ENCODE measurements around the gene DNAL1. TPM values are rescaled to one million over a fixed set of nuclear protein-coding genes. Genes with fewer than 3 reads are reported as not detected.
A peak's percentile ranks its signal among the peaks of the same experiment; 100 is the strongest.

Gene DNAL1
- total RNA-seq, 5 donors from 2014 or later (not counting 1 experiment from before 2014, with no cell fraction given) = 5.5 to 7.2 (median 6.2) TPM

DNA sequence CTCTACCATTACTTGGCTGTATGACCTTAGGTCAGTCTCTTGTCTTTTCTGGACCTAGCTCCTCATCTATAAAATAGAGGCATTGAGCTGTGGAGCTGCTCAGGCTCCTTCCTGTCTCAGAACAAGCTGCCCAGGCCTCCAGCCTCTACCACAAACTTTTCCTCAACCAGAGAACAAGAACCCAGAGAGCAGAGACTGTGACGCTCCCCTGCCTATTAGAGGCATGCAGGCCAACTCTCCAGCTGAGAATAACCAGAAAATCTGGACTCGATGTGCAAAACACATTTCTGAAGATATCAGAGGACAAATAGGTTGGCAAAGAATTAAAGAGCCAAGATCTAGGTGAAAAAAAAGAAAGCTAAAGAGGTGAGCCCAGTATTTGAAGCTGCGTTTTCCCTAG lies 87.2 kb downstream of the DNAL1 start:
- POLR2A ChIA-PET = interaction anchor here in 1 of 2 donors (1.8 kb wide), 1 partner anchor 155 kb away, joined by 5 read pairs; the partner anchor contains the start of gene ZNF410
- WGBS (ENCODE audit: insufficient coverage) = 90% methylated on average over 2 of the region's 3 CpGs
- peaks cover 44% of the 10 kb centered on the region for H3K36me3 Mint-ChIP-seq

DNA sequence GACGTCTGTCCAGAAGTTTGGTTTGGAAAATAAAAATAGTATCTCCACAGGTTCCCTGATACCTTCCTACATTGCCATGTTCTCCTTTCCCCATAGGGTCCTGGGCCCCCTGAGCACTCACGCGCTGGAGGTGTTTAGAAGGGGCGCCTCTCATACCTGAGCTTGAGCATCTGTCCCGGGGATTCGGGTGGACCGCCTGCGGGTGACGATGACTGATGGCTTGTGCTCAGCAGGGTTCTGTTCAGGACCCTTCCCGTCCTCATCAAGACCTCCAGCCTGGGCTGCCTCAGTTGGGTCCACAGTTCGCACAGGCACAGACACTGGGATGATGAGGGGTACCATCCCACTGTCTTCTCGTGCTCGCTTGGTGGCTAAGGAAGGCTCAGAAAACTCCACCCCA lies 92.1 kb downstream of the DNAL1 start:
- Mint-ChIP-seq H3K27ac (peak overlapping the region in 1 of 2 donors; percentile 34), H3K4me1 (peaks cover 24 to 38% (median 31%) of the 10 kb centered on the region in 3 donors), H3K4me3 (no peak overlapping the region), H3K9me3 (no peaks in the 10 kb centered on the region), H3K27me3 (no peaks in the 10 kb centered on the region), H3K36me3 (peaks cover 21% of the 10 kb centered on the region)
- DNase-seq = no peak
- 98% methylated on average over 10 of the region's 13 CpGs for WGBS (ENCODE audit: insufficient coverage)
- no peak overlapping the region for H3K4me3 ChIP-seq (ENCODE audit: control insufficient read depth in 1 of 2, extremely low read depth in 1 of 2, low read length in 1 of 2)
- H3K27ac ChIP-seq (ENCODE audit: low read length) = no peak overlapping the region
- no peaks in the 10 kb centered on the region for H3K27me3 ChIP-seq (replicated peaks in 1 of 2; ENCODE audit: control insufficient read depth in 2 of 2, extremely low read depth in 1 of 2, insufficient read depth in 2 of 2, low read length in 1 of 2)
- ATAC-seq (replicated peaks in 1 of 4) = no peak
- ChIA-PET CTCF (no interaction called here), POLR2A (no interaction called here)
- no peaks in the 10 kb centered on the region for H3K9me3 ChIP-seq
- H3K4me1 ChIP-seq (ENCODE audit: control insufficient read depth in 1 of 2, extremely low read depth in 1 of 2, insufficient read depth in 2 of 2, low read length in 2 of 2) = peaks cover 12 to 35% of the 10 kb centered on the region in 2 experiments
- peaks cover 13 to 57% of the 10 kb centered on the region in 2 donors for H3K36me3 ChIP-seq (ENCODE audit: control insufficient read depth in 2 of 2, extremely low read depth in 1 of 2, insufficient read depth in 1 of 2, low read length in 1 of 2)

More for the DNA sequence above, 87.2 kb downstream of the DNAL1 start:
- Histone ChIP-seq H3K27ac (ENCODE audit: low read length) (no peak overlapping the region), H3K27me3 (replicated peaks in 1 of 2; ENCODE audit: control insufficient read depth in 2 of 2, extremely low read depth in 1 of 2, insufficient read depth in 2 of 2, low read length in 1 of 2) (no peaks in the 10 kb centered on the region), H3K9me3 (no peaks in the 10 kb centered on the region), H3K4me1 (ENCODE audit: control insufficient read depth in 1 of 2, extremely low read depth in 1 of 2, insufficient read depth in 2 of 2, low read length in 2 of 2) (peaks cover 0 to 15% of the 10 kb centered on the region in 2 experiments), H3K4me3 (ENCODE audit: control insufficient read depth in 1 of 2, extremely low read depth in 1 of 2, low read length in 1 of 2) (no peak overlapping the region), H3K36me3 (ENCODE audit: control insufficient read depth in 2 of 2, extremely low read depth in 1 of 2, insufficient read depth in 1 of 2, low read length in 1 of 2) (peaks cover 12 to 74% of the 10 kb centered on the region in 2 donors)
- peak overlapping the region; percentile 62 to 68 for H3K27ac Mint-ChIP-seq
- CTCF ChIA-PET = interaction anchor here (0.6 to 5.0 kb wide), 6 partner anchors 9 to 117 kb away, joined by 3 to 67 read pairs (median 4); no protein-coding TSS in a partner anchor
- ATAC-seq (replicated peaks in 1 of 4) (no peak), DNase-seq (no peak)
- H3K4me3 Mint-ChIP-seq = no peak overlapping the region
- peaks cover 17 to 26% (median 22%) of the 10 kb centered on the region in 3 donors for H3K4me1 Mint-ChIP-seq
- no peaks in the 10 kb centered on the region for H3K27me3 Mint-ChIP-seq
- no peaks in the 10 kb centered on the region for H3K9me3 Mint-ChIP-seq

GRCh38 chr14:73738518-73739173 lies 93.9 kb downstream of the DNAL1 start:
- WGBS (ENCODE audit: insufficient coverage) = 98% methylated on average over 19 of the region's 22 CpGs
- no peak overlapping the region for H3K4me3 Mint-ChIP-seq

GRCh38 chr14:73739174-73739898 lies 94.5 kb downstream of the DNAL1 start:
- H3K36me3 ChIP-seq (ENCODE audit: control insufficient read depth in 2 of 2, extremely low read depth in 1 of 2, insufficient read depth in 1 of 2, low read length in 1 of 2) = peaks cover 13 to 48% of the 10 kb centered on the region in 2 donors
- no peaks in the 10 kb centered on the region for H3K9me3 ChIP-seq
- no peak overlapping the region for H3K4me3 ChIP-seq (ENCODE audit: control insufficient read depth in 1 of 2, extremely low read depth in 1 of 2, low read length in 1 of 2)
- H3K27me3 ChIP-seq (replicated peaks in 1 of 2; ENCODE audit: control insufficient read depth in 2 of 2, extremely low read depth in 1 of 2, insufficient read depth in 2 of 2, low read length in 1 of 2) = no peaks in the 10 kb centered on the region
- no peaks in the 10 kb centered on the region for H3K27me3 Mint-ChIP-seq
- H3K27ac ChIP-seq (ENCODE audit: low read length) = no peak overlapping the region
- H3K9me3 Mint-ChIP-seq = no peaks in the 10 kb centered on the region
- 90% methylated on average over 17 of the region's 21 CpGs for WGBS (ENCODE audit: insufficient coverage)
- peaks cover 44 to 59% (median 52%) of the 10 kb centered on the region in 3 donors for H3K4me1 Mint-ChIP-seq
- ATAC-seq (replicated peaks in 1 of 4) (no peak), DNase-seq (no peak)
- H3K27ac Mint-ChIP-seq = peak overlapping the region; percentile 93 to 96
- peaks cover 17% of the 10 kb centered on the region for H3K36me3 Mint-ChIP-seq
- H3K4me1 ChIP-seq (ENCODE audit: control insufficient read depth in 1 of 2, extremely low read depth in 1 of 2, insufficient read depth in 2 of 2, low read length in 2 of 2) = peaks cover 32 to 60% of the 10 kb centered on the region in 2 experiments
- CTCF ChIA-PET = interaction anchor here in 1 of 2 donors (0.5 kb wide), 1 partner anchor 70 kb away, joined by 3 read pairs; no protein-coding TSS in a partner anchor
- H3K4me3 Mint-ChIP-seq = peak overlapping the region in 1 of 3 donors; percentile 90
- POLR2A ChIA-PET = no interaction called here

More at GRCh38 chr14:73738518-73739173, 93.9 kb downstream of the DNAL1 start:
- Histone ChIP-seq H3K36me3 (ENCODE audit: control insufficient read depth in 2 of 2, extremely low read depth in 1 of 2, insufficient read depth in 1 of 2, low read length in 1 of 2) (peaks cover 13 to 52% of the 10 kb centered on the region in 2 donors), H3K27ac (ENCODE audit: low read length) (no peak overlapping the region), H3K27me3 (replicated peaks in 1 of 2; ENCODE audit: control insufficient read depth in 2 of 2, extremely low read depth in 1 of 2, insufficient read depth in 2 of 2, low read length in 1 of 2) (no peaks in the 10 kb centered on the region), H3K4me1 (ENCODE audit: control insufficient read depth in 1 of 2, extremely low read depth in 1 of 2, insufficient read depth in 2 of 2, low read length in 2 of 2) (peaks cover 26 to 53% of the 10 kb centered on the region in 2 experiments), H3K9me3 (no peaks in the 10 kb centered on the region), H3K4me3 (ENCODE audit: control insufficient read depth in 1 of 2, extremely low read depth in 1 of 2, low read length in 1 of 2) (no peak overlapping the region)
- Mint-ChIP-seq H3K27me3 (no peaks in the 10 kb centered on the region), H3K4me1 (peaks cover 37 to 52% (median 45%) of the 10 kb centered on the region in 3 donors), H3K27ac (peak overlapping the region in 1 of 2 donors; percentile 66), H3K9me3 (no peaks in the 10 kb centered on the region), H3K36me3 (peaks cover 17% of the 10 kb centered on the region)
- no peak for ATAC-seq (replicated peaks in 1 of 4)
- CTCF ChIA-PET = interaction anchor here in 1 of 2 donors (0.5 kb wide), 1 partner anchor 71 kb away, joined by 3 read pairs; no protein-coding TSS in a partner anchor
- DNase-seq = no peak
- POLR2A ChIA-PET = no interaction called here

DNA sequence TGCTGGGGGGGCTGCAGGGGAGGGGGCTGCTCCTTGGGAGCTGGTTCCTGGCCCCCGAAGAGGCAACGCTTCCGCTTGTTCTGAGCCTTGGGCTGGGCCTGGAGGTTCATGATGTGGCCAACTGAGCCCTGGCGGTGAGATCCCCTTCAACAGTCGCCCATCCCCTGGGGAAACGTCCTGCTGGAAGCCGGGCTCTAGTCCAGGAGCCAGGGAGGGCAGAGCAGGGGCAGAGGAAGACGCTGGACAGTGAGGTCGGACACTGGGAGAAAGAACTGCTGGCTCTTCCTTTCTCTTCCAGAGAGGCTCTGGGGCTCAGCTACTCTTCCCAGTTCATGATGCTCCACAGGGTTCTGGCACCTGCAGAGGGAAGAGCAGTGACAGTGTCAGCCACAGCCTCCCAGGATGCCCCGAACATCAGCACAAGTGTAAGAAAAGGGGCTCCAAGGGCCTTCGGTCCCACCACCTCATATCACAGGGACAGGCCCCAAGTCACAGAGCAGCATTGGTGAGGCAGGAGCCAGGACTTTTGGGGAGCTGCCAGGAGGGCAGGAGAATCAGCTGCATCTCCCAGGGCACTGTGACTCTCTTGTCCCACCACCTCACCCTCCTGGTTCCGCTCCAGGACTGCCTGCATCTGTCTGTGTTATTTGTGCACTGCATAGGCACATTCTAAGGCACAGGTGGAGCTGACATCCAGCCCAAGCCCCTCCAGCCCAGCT lies 95.3 kb downstream of the DNAL1 start:
- H3K27me3 Mint-ChIP-seq = no peaks in the 10 kb centered on the region
- no peaks in the 10 kb centered on the region for H3K9me3 Mint-ChIP-seq
- H3K27me3 ChIP-seq (replicated peaks in 1 of 2; ENCODE audit: control insufficient read depth in 2 of 2, extremely low read depth in 1 of 2, insufficient read depth in 2 of 2, low read length in 1 of 2) = no peaks in the 10 kb centered on the region
- H3K4me1 ChIP-seq (ENCODE audit: control insufficient read depth in 1 of 2, extremely low read depth in 1 of 2, insufficient read depth in 2 of 2, low read length in 2 of 2) = peaks cover 39 to 67% of the 10 kb centered on the region in 2 experiments
- ChIA-PET POLR2A (interaction anchor here in 1 of 2 donors (1.3 kb wide), 1 partner anchor 45 kb away, joined by 3 read pairs; no protein-coding TSS in a partner anchor), CTCF (interaction anchor here in 1 of 2 donors (1.4 kb wide), 1 partner anchor 11 kb away, joined by 3 read pairs; no protein-coding TSS in a partner anchor)
- DNase-seq = no peak
- peaks cover 45 to 61% (median 55%) of the 10 kb centered on the region in 3 donors for H3K4me1 Mint-ChIP-seq
- peaks cover 11% of the 10 kb centered on the region for H3K36me3 Mint-ChIP-seq
- peak overlapping the region; percentile 86 for H3K27ac ChIP-seq (ENCODE audit: low read length)
- peak overlapping the region in 1 of 3 donors; percentile 90 for H3K4me3 Mint-ChIP-seq
- peaks cover 13 to 41% of the 10 kb centered on the region in 2 donors for H3K36me3 ChIP-seq (ENCODE audit: control insufficient read depth in 2 of 2, extremely low read depth in 1 of 2, insufficient read depth in 1 of 2, low read length in 1 of 2)
- 94% methylated on average over 9 of the region's 12 CpGs for WGBS (ENCODE audit: insufficient coverage)
- no peak for ATAC-seq (replicated peaks in 1 of 4)
- no peak overlapping the region for H3K4me3 ChIP-seq (ENCODE audit: control insufficient read depth in 1 of 2, extremely low read depth in 1 of 2, low read length in 1 of 2)
- H3K9me3 ChIP-seq = no peaks in the 10 kb centered on the region
- H3K27ac Mint-ChIP-seq = peak overlapping the region; percentile 93 to 96

Data from T-cell (primary cell).